H1 (cell line): Measurements from ENCODE around the gene FAM13C. TPM values are rescaled to one million over a fixed set of nuclear protein-coding genes. Genes with fewer than 3 reads are reported as not detected.

ENCODE experiments used
- CTCF ChIA-PET: fragments of 300-600 bp; sonication (Branson Sonifier 250); formaldehyde crosslinking; loops from one replicate; lab custom pipeline; 2021; ENCODE audit not compliant: partially characterized antibody; lab: Charles Lee
- POLR2A ChIA-PET: fragments of 300-600 bp; sonication (Branson Sonifier 250); formaldehyde crosslinking; loops from one replicate; lab custom pipeline; 2021; ENCODE audit warnings: inconsistent platforms; ENCODE audit not compliant: partially characterized antibody; lab: Charles Lee
- DNase-seq, 2 experiments: peaks; one replicate each; pipeline versions ENCODE4 v3.0.0 to v3.0.0-alpha.2; 2010 to 2022; ENCODE audit warnings: low spot score in 2 of 2, low read depth in 1 of 2, mixed read lengths in 1 of 2
- FAIRE-seq: peaks from 2 replicates; lab custom pipeline; 2011; peaks lifted over from hg19 to GRCh38; lab: Jason Lieb, UNC
- H2AFZ ChIP-seq: 2 replicates; pipeline ENCODE4 v1.8.1; 2012; ENCODE audit warnings: low read length, inconsistent platforms
- H2AK5ac ChIP-seq: 2 replicates; pipeline ENCODE4 v1.6.1; 2013; ENCODE audit warnings: low read depth, low read length
- H2BK120ac ChIP-seq: replicated peaks from 2 replicates; pipeline ENCODE3; 2013; ENCODE audit warnings: low read depth, low read length, inconsistent platforms
- H2BK12ac ChIP-seq: 2 replicates; pipeline ENCODE4 v1.6.1; 2013; ENCODE audit warnings: low read depth, low read length
- H2BK15ac ChIP-seq: 2 replicates; pipeline ENCODE4 v1.6.1; 2013; ENCODE audit warnings: low read length
- H2BK20ac ChIP-seq: 2 replicates; pipeline ENCODE4 v1.6.1; 2013; ENCODE audit warnings: low read length
- H2BK5ac ChIP-seq: 2 replicates; pipeline ENCODE4 v1.6.1; 2013; ENCODE audit warnings: low read depth, low read length
- H3K14ac ChIP-seq: 2 replicates; pipeline ENCODE4 v1.6.1; 2013; ENCODE audit warnings: inconsistent platforms; ENCODE audit not compliant: insufficient read length
- H3K18ac ChIP-seq: 2 replicates; pipeline ENCODE4 v1.6.1; 2013; ENCODE audit warnings: low read length; ENCODE audit errors: extremely low read depth
- H3K23ac ChIP-seq: 2 replicates; pipeline ENCODE4 v1.6.1; 2013; ENCODE audit warnings: inconsistent platforms; ENCODE audit not compliant: insufficient read length
- H3K23me2 ChIP-seq: 2 replicates; pipeline ENCODE4 v1.6.1; 2013; ENCODE audit warnings: low read depth, low read length
- H3K27ac ChIP-seq: 2 replicates; pipeline ENCODE4 v1.6.1; 2011; ENCODE audit warnings: low read depth, low read length, inconsistent platforms
- H3K27me3 ChIP-seq, 4 experiments: replicated peaks in 1 of 4; 1 replicate in 1 of 4; 2 replicates in 3 of 4; pipeline versions ENCODE4 v1.6.1 to v1.8.1; 2011 to 2013; ENCODE audit warnings: low read length in 3 of 4, mild to moderate bottlenecking in 3 of 4, inconsistent platforms in 2 of 4, mixed read lengths in 2 of 4, moderate library complexity in 1 of 4; ENCODE audit not compliant: control insufficient read depth in 3 of 4, insufficient read depth in 3 of 4; ENCODE audit errors: extremely low read depth in 1 of 4
- H3K36me3 ChIP-seq, 4 experiments: 2 replicates each; pipeline versions ENCODE4 v1.6.1 to v1.8.1; 2011 to 2013; ENCODE audit warnings: mild to moderate bottlenecking in 4 of 4, low read length in 3 of 4, moderate library complexity in 2 of 4, control low read depth in 1 of 4, inconsistent platforms in 1 of 4; ENCODE audit not compliant: insufficient read depth in 4 of 4, control insufficient read depth in 2 of 4
- H3K4ac ChIP-seq: replicated peaks from 2 replicates; pipeline ENCODE3; 2013; ENCODE audit warnings: low read length, low read depth, mixed read lengths, inconsistent platforms; ENCODE audit not compliant: insufficient read length
- H3K4me1 ChIP-seq, 4 experiments: replicated peaks in 1 of 4; 1 replicate in 1 of 4; 2 replicates in 3 of 4; pipeline versions ENCODE4 v1.6.1 to v1.8.1; 2011 to 2013; ENCODE audit warnings: low read length in 3 of 4, inconsistent platforms in 2 of 4, mixed read lengths in 1 of 4; ENCODE audit not compliant: insufficient read depth in 4 of 4, control insufficient read depth in 3 of 4
- H3K4me2 ChIP-seq, 2 experiments: 2 replicates each; pipeline versions ENCODE4 v1.6.1 to v1.8.1; 2011 to 2013; ENCODE audit warnings: low read depth in 2 of 2, low read length in 2 of 2, control low read depth in 1 of 2, inconsistent platforms in 1 of 2, mild to moderate bottlenecking in 1 of 2; ENCODE audit not compliant: insufficient read depth in 1 of 2
- H3K4me3 ChIP-seq, 4 experiments: fragments of 200-600, 300-600 bp in 1 of 4; sonication (generic), shearing (Covaris generic), sonication (Bioruptor Twin) in 1 of 4; 2 replicates each; pipeline versions ENCODE4 v1.5.1 to v1.8.1; 2011 to 2016; ENCODE audit warnings: low read length in 4 of 4, low read depth in 3 of 4, control low read depth in 2 of 4, inconsistent platforms in 2 of 4, mild to moderate bottlenecking in 2 of 4, mixed read lengths in 1 of 4, moderate library complexity in 1 of 4; ENCODE audit not compliant: insufficient read depth in 2 of 4; ENCODE audit errors: extremely low read depth in 1 of 4
- H3K56ac ChIP-seq: replicated peaks from 2 replicates; pipeline ENCODE3; 2013; ENCODE audit warnings: low read depth, mild to moderate bottlenecking, mixed read lengths, low read length, inconsistent platforms; ENCODE audit not compliant: insufficient read length
- H3K79me1 ChIP-seq: 2 replicates; pipeline ENCODE4 v1.6.1; 2013; ENCODE audit warnings: low read depth, low read length, control low read depth
- H3K79me2 ChIP-seq, 2 experiments: 2 replicates each; pipeline versions ENCODE4 v1.6.1 to v1.8.1; 2012 to 2013; ENCODE audit warnings: low read length in 2 of 2, mild to moderate bottlenecking in 2 of 2, inconsistent platforms in 1 of 2; ENCODE audit not compliant: insufficient read depth in 2 of 2, control insufficient read depth in 1 of 2
- H3K9ac ChIP-seq, 4 experiments: replicated peaks in 1 of 4; 1 replicate in 1 of 4; 2 replicates in 3 of 4; pipeline versions ENCODE4 v1.6.1 to v1.8.1; 2011 to 2013; ENCODE audit warnings: low read depth in 3 of 4, low read length in 3 of 4, control low read depth in 2 of 4, mild to moderate bottlenecking in 2 of 4, moderate library complexity in 2 of 4, inconsistent platforms in 1 of 4; ENCODE audit errors: extremely low read depth in 1 of 4
- H3K9me3 ChIP-seq, 2 experiments: 2 replicates each; pipeline versions ENCODE4 v1.6.1 to v1.8.1; 2012 to 2013; ENCODE audit warnings: mild to moderate bottlenecking in 2 of 2, moderate library complexity in 2 of 2, control low read depth in 1 of 2, inconsistent platforms in 1 of 2, low read depth in 1 of 2, low read length in 1 of 2, mixed read lengths in 1 of 2; ENCODE audit not compliant: insufficient read depth in 2 of 2
- H4K20me1 ChIP-seq, 2 experiments: replicated peaks in 1 of 2; 2 replicates each; pipeline versions ENCODE3 to v1.8.1; 2011 to 2013; ENCODE audit warnings: inconsistent platforms in 2 of 2, low read length in 2 of 2, mild to moderate bottlenecking in 1 of 2; ENCODE audit not compliant: insufficient read depth in 2 of 2, control insufficient read depth in 1 of 2
- H4K5ac ChIP-seq: 2 replicates; pipeline ENCODE4 v1.6.1; 2013; ENCODE audit warnings: low read length, low read depth, mixed read lengths, inconsistent platforms; ENCODE audit not compliant: insufficient read length
- H4K8ac ChIP-seq: 2 replicates; pipeline ENCODE4 v1.8.0; 2013; ENCODE audit warnings: mild to moderate bottlenecking, moderate library complexity, low read length, inconsistent platforms; ENCODE audit not compliant: insufficient read depth; ENCODE audit errors: extremely low read depth
- H4K91ac ChIP-seq: replicated peaks from 2 replicates; pipeline ENCODE3; 2013; ENCODE audit warnings: low read length, mixed read lengths, inconsistent platforms; ENCODE audit not compliant: insufficient read length
- KDM5A ChIP-seq: fragments of 200-600 bp; IDR thresholded peaks from 2 replicates; pipeline ENCODE4 v1.7.1; 2012; ENCODE audit warnings: mild to moderate bottlenecking, low read length, inconsistent platforms, mixed read lengths
- RBBP5 ChIP-seq: IDR thresholded peaks from 2 replicates; pipeline ENCODE4 v1.7.1; 2012; ENCODE audit warnings: low read depth, mild to moderate bottlenecking, inconsistent platforms, low read length, moderate library complexity, borderline replicate concordance
- RXRA ChIP-seq: IDR thresholded peaks from 2 replicates; pipeline ENCODE4 v1.6.1; 2011; ENCODE audit warnings: low read depth, mild to moderate bottlenecking, low read length, moderate library complexity; ENCODE audit not compliant: insufficient read depth
- SP4 ChIP-seq: IDR thresholded peaks from 2 replicates; pipeline ENCODE4 v1.6.1; 2012; ENCODE audit warnings: low read length, inconsistent platforms
- WGBS, 2 experiments: shearing (Covaris generic) in 1 of 2; methylation state at CpG; one replicate each; pipeline versions ENCODE4 v1.1.6 to v1.1.7; 2013 to 2015; ENCODE audit warnings: low lambda C conversion rate in 2 of 2, mixed read lengths in 2 of 2, inconsistent platforms in 1 of 2, low coverage in 1 of 2, missing lambda C conversion rate in 1 of 2; ENCODE audit not compliant: insufficient replicate concordance in 2 of 2, insufficient coverage in 1 of 2, insufficient read length in 1 of 2; ENCODE audit errors: extremely low coverage in 1 of 2, missing lambda C conversion rate in 1 of 2; 5-methylcytosine and 5-hydroxymethylcytosine counted together
- polyA plus RNA-seq, 7 experiments: library from polyadenylated mRNA; depleted of rRNA in 3 of 7; stranded (reverse) in 5 of 7; unstranded in 2 of 7; fragments of >200 nt in 5 of 7; fragments of 200-250 nt in 2 of 7; gene quantifications; 1 replicate in 5 of 7; 2 replicates in 1 of 7; 4 replicates in 1 of 7; pipeline versions ENCODE4 v1.2.1 to v1.2.3, GENCODE V29; 2011 to 2013; ENCODE audit warnings: missing spikeins in 2 of 7, mixed read lengths in 2 of 7
- total RNA-seq: library from RNA; stranded (reverse); fragmentation: NEBNext Ultra II Directional; extraction: Animal tissue kit (Norgen Biotek cat#: 25700); gene quantifications from 2 replicates; pipeline ENCODE4 v1.2.1, GENCODE V29; 2021
- TF ChIP-seq, protein P1 (sequence below): IDR thresholded peaks from 2 replicates; pipeline ENCODE4 v1.6.1; 2012; ENCODE audit warnings: low read length, inconsistent platforms

FAM13C gene
- total and polyA plus RNA-seq, 2 of the 8 experiments (the other 6 are each of a cell fraction or from before 2014, with no cell fraction given) = 0.56 to 0.62 TPM

DNA sequence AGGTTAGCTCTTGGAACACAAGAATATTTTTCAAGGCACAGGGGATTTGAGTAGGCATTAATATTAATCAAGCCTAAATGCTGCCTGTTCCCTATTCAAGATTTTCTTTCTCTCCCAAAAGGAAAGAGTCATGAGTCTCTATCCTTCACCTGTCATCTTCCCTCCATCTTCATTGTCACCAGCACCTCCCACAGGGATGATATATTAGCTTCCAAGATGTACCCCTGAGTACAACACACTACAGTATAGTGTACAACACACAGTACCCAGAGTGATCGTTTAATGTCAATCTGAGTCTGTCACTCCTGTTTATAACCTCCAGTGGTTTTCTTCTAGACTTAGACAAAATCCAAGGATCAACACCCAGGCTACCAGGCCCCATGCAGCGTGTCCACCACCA is 50.1 kb downstream of the FAM13C start:
- no peak overlapping the region for H2BK120ac ChIP-seq
- H2AFZ ChIP-seq = no peak overlapping the region
- H4K91ac ChIP-seq = no peak overlapping the region
- H3K4me1 ChIP-seq = no peaks in the 10 kb centered on the region
- CTCF ChIA-PET = interaction anchor here (0.7 kb wide), 1 partner anchor 16 kb away, joined by 3 read pairs; no protein-coding TSS in a partner anchor
- no peak overlapping the region for H4K5ac ChIP-seq
- no peak for FAIRE-seq
- H3K4ac ChIP-seq = no peak overlapping the region
- no peak overlapping the region for H2AK5ac ChIP-seq
- POLR2A ChIA-PET = no interaction called here
- peaks cover 4% of the 10 kb centered on the region; the same call in 1 of the 2 replicates for H3K23me2 ChIP-seq
- H3K36me3 ChIP-seq = no peaks in the 10 kb centered on the region
- no peak overlapping the region for H3K4me2 ChIP-seq
- H3K56ac ChIP-seq = no peak overlapping the region
- no peaks in the 10 kb centered on the region for H3K9me3 ChIP-seq
- no peak overlapping the region for H2BK5ac ChIP-seq
- H3K14ac ChIP-seq = no peak overlapping the region
- no peaks in the 10 kb centered on the region for H3K79me1 ChIP-seq
- H2BK15ac ChIP-seq = no peak overlapping the region
- H3K4me3 ChIP-seq = no peak overlapping the region
- no peak overlapping the region for H2BK12ac ChIP-seq
- no peak for DNase-seq
- H3K18ac ChIP-seq = no peak overlapping the region
- H3K27ac ChIP-seq = no peak overlapping the region
- H3K27me3 ChIP-seq = no peaks in the 10 kb centered on the region
- H3K23ac ChIP-seq = no peak overlapping the region
- H2BK20ac ChIP-seq = no peak overlapping the region
- peaks cover 0 to 1% of the 10 kb centered on the region in 2 experiments for H4K20me1 ChIP-seq
- 83% methylated on average over 2 of the region's 2 CpGs; no CpG with 5 or more reads in 1 of the 2 experiments for WGBS, 2 experiments
- no peak overlapping the region for H3K9ac ChIP-seq
- no peak overlapping the region for H4K8ac ChIP-seq
- no peaks in the 10 kb centered on the region for H3K79me2 ChIP-seq
- TF ChIP-seq RBBP5 (no peak), SP4 (no peak), KDM5A (no peak), RXRA (no peak)
- TF ChIP-seq, protein P1, sequence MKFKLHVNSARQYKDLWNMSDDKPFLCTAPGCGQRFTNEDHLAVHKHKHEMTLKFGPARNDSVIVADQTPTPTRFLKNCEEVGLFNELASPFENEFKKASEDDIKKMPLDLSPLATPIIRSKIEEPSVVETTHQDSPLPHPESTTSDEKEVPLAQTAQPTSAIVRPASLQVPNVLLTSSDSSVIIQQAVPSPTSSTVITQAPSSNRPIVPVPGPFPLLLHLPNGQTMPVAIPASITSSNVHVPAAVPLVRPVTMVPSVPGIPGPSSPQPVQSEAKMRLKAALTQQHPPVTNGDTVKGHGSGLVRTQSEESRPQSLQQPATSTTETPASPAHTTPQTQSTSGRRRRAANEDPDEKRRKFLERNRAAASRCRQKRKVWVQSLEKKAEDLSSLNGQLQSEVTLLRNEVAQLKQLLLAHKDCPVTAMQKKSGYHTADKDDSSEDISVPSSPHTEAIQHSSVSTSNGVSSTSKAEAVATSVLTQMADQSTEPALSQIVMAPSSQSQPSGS = no peak
